ENCODE measurements around the gene CYB5R3. TPM values are rescaled to one million over a fixed set of nuclear protein-coding genes. Genes with fewer than 3 reads are reported as not detected.

The CYB5R3 gene
- total RNA-seq, 1 experiment from 2014 or later: 106 TPM

- intact Hi-C loops (cut with micrococcal nuclease; ENCODE audit: unreplicated experiment): no loop called here
- no peaks in the 10 kb centered on the region for H3K27me3 ChIP-seq (ENCODE audit: insufficient read depth, low read depth)
- no peak overlapping the region for H3K4me2 ChIP-seq
- H2AFZ ChIP-seq: no peak overlapping the region
- TF ChIP-seq CTCF (conservative IDR thresholded peaks at IDR 0.05): no peak
- no peak for TF ChIP-seq EZH2 (IDR thresholded peaks at IDR 0.05; ENCODE audit: low read depth)
- ChIA-PET CTCF (interaction anchor here (1.3 kb wide), 1 partner anchor 198 kb away, joined by 6 read pairs; no protein-coding TSS in a partner anchor), POLR2A (ENCODE audit: unreplicated experiment) (no interaction called here)
- H3F3A ChIP-seq (ENCODE audit: insufficient read depth, low read depth): peaks cover 15% of the 10 kb centered on the region
- no peak overlapping the region for H3K4me3 ChIP-seq
- H3K9me3 ChIP-seq (ENCODE audit: insufficient read depth, low read depth): no peaks in the 10 kb centered on the region
- no peaks in the 10 kb centered on the region for H3K4me1 ChIP-seq (replicated peaks; ENCODE audit: insufficient read depth)
- H3K36me3 ChIP-seq (ENCODE audit: low read depth): 0 out of 2 replicates have a peak, but pooled peaks cover 10% of the 10 kb centered on the region
- H3K79me2 ChIP-seq (ENCODE audit: low read depth): no peaks in the 10 kb centered on the region
- H4K20me1 ChIP-seq (ENCODE audit: insufficient read depth): no peaks in the 10 kb centered on the region
- BruUV-seq (replicated peaks): no TSS peak
- no peak for DNase-seq
- no peaks in the 10 kb centered on the region for H3K9me2 ChIP-seq (ENCODE audit: insufficient read depth)
- no peak overlapping the region for H3K27ac ChIP-seq
These were observed 27.0 kb downstream of the CYB5R3 start for GRCh38 chr22:42622061-42622710.

GRCh38 chr22:42621505-42622002 is 27.6 kb downstream of the CYB5R3 start:
- Histone ChIP-seq H3K9me2 (ENCODE audit: insufficient read depth) (no peaks in the 10 kb centered on the region), H3K36me3 (ENCODE audit: low read depth) (0 out of 2 replicates have a peak, but pooled peaks cover 10% of the 10 kb centered on the region), H3K4me1 (replicated peaks; ENCODE audit: insufficient read depth) (peaks cover 4% of the 10 kb centered on the region; the same call in 1 of the 2 replicates), H2AFZ (no peak overlapping the region), H3K79me2 (ENCODE audit: low read depth) (no peaks in the 10 kb centered on the region), H3K4me3 (no peak overlapping the region), H3K9me3 (ENCODE audit: insufficient read depth, low read depth) (no peaks in the 10 kb centered on the region), H3K27ac (no peak overlapping the region), H3F3A (ENCODE audit: insufficient read depth, low read depth) (peaks cover 19% of the 10 kb centered on the region), H3K27me3 (ENCODE audit: insufficient read depth, low read depth) (no peaks in the 10 kb centered on the region), H4K20me1 (ENCODE audit: insufficient read depth) (no peaks in the 10 kb centered on the region), H3K4me2 (no peak overlapping the region)
- peak in 1 of 2 experiments; percentile 70 for DNase-seq
- peak; percentile 92 for TF ChIP-seq CTCF (conservative IDR thresholded peaks at IDR 0.05)
- TF ChIP-seq EZH2 (IDR thresholded peaks at IDR 0.05; ENCODE audit: low read depth): no peak
- CTCF ChIA-PET: interaction anchor here (0.9 to 1.3 kb wide), 2 partner anchors 198 kb away, joined by 4 to 6 read pairs; no protein-coding TSS in a partner anchor
- BruUV-seq (replicated peaks): no TSS peak
- intact Hi-C loops (cut with micrococcal nuclease; ENCODE audit: unreplicated experiment): loop anchor here (1.0 kb wide), 2 partner anchors 199 to 246 kb away; no protein-coding TSS in a partner anchor
- POLR2A ChIA-PET (ENCODE audit: unreplicated experiment): interaction anchor here (0.5 to 0.7 kb wide), 2 partner anchors 246 to 303 kb away, joined by 6 to 10 read pairs; no protein-coding TSS in a partner anchor

GRCh38 chr22:42620084-42620483 is 29.1 kb downstream of the CYB5R3 start:
- H2AFZ ChIP-seq: no peak overlapping the region
- TF ChIP-seq CTCF (conservative IDR thresholded peaks at IDR 0.05): no peak
- no peak for TF ChIP-seq EZH2 (IDR thresholded peaks at IDR 0.05; ENCODE audit: low read depth)
- H3K4me3 ChIP-seq: no peak overlapping the region
- intact Hi-C loops (cut with micrococcal nuclease; ENCODE audit: unreplicated experiment): no loop called here
- no peak overlapping the region for H3K4me2 ChIP-seq
- POLR2A ChIA-PET (ENCODE audit: unreplicated experiment): no interaction called here
- CTCF ChIA-PET: no interaction called here
- peaks cover 32% of the 10 kb centered on the region for H3F3A ChIP-seq (ENCODE audit: insufficient read depth, low read depth)
- H3K4me1 ChIP-seq (replicated peaks; ENCODE audit: insufficient read depth): peaks cover 13% of the 10 kb centered on the region
- BruUV-seq (replicated peaks): no TSS peak
- H3K79me2 ChIP-seq (ENCODE audit: low read depth): no peaks in the 10 kb centered on the region
- H3K36me3 ChIP-seq (ENCODE audit: low read depth): 0 out of 2 replicates have a peak, but pooled peaks cover under 1% of the 10 kb centered on the region
- H3K9me3 ChIP-seq (ENCODE audit: insufficient read depth, low read depth): no peaks in the 10 kb centered on the region
- no peaks in the 10 kb centered on the region for H4K20me1 ChIP-seq (ENCODE audit: insufficient read depth)
- H3K9me2 ChIP-seq (ENCODE audit: insufficient read depth): no peaks in the 10 kb centered on the region
- H3K27me3 ChIP-seq (ENCODE audit: insufficient read depth, low read depth): no peaks in the 10 kb centered on the region
- H3K27ac ChIP-seq: no peak overlapping the region
- DNase-seq: no peak

Data from PC-9 (cell line).